Loucy (cell line): ENCODE measurements around the gene TIMM50.
"Not testable (repeated sequence)": the region's sequence is repeated elsewhere in the genome, so short reads cannot be mapped to it uniquely, and the experiment has no call there.

Experiments used
- H2AFZ ChIP-seq: fragments of 200-600 bp; sonication (generic); 2 replicates; pipeline ENCODE4 v1.6.0; 2016; ENCODE audit warnings: antibody characterized with exemption, mild to moderate bottlenecking, low read length, moderate library complexity
- H3F3A ChIP-seq: fragments of 200-600 bp; 2 replicates; pipeline ENCODE4 v1.6.0; 2016; ENCODE audit warnings: antibody characterized with exemption, low read depth, mild to moderate bottlenecking
- H3K27me3 ChIP-seq: fragments of 200-600 bp; sonication (generic); 2 replicates; pipeline ENCODE4 v1.6.1; 2014; ENCODE audit warnings: low read length, mild to moderate bottlenecking; ENCODE audit not compliant: insufficient read depth, poor library complexity, severe bottlenecking
- H3K36me3 ChIP-seq: fragments of 200-600 bp; sonication (generic); 2 replicates; pipeline ENCODE4 v1.6.1; 2016; ENCODE audit warnings: low read length; ENCODE audit not compliant: insufficient read depth
- H3K4me1 ChIP-seq: fragments of 200-600 bp; sonication (generic); 2 replicates; pipeline ENCODE4 v1.5.1; 2014; ENCODE audit warnings: low read length, mild to moderate bottlenecking; ENCODE audit not compliant: insufficient read depth, poor library complexity, severe bottlenecking
- H3K4me2 ChIP-seq: fragments of 200-600 bp; sonication (generic); 2 replicates; pipeline ENCODE4 v1.6.0; 2014; ENCODE audit warnings: antibody characterized with exemption, low read length, low read depth, mild to moderate bottlenecking; ENCODE audit not compliant: poor library complexity, severe bottlenecking
- H3K4me3 ChIP-seq: fragments of 200-600 bp; sonication (generic); 2 replicates; pipeline ENCODE4 v1.5.1; 2014; ENCODE audit warnings: low read length, mild to moderate bottlenecking, mixed read lengths; ENCODE audit not compliant: poor library complexity, severe bottlenecking
- H3K79me2 ChIP-seq: fragments of 200-600 bp; sonication (generic); 2 replicates; pipeline ENCODE4 v1.6.1; 2014; ENCODE audit warnings: low read length; ENCODE audit not compliant: insufficient read depth
- H3K9ac ChIP-seq: fragments of 200-600 bp; sonication (generic); 2 replicates; pipeline ENCODE4 v1.6.0; 2014; ENCODE audit warnings: mild to moderate bottlenecking, low read depth, low read length, moderate library complexity; ENCODE audit not compliant: poor library complexity, severe bottlenecking
- H3K9me2 ChIP-seq: fragments of 200-600 bp; sonication (generic); replicated peaks from 2 replicates; pipeline ENCODE4 v1.6.1; 2016; ENCODE audit warnings: low read depth, low read length, mixed read lengths
- H3K9me3 ChIP-seq: fragments of 200-600 bp; sonication (generic); 2 replicates; pipeline ENCODE4 v1.6.1; 2014; ENCODE audit warnings: mild to moderate bottlenecking, antibody characterized with exemption, low read length, low read depth; ENCODE audit not compliant: insufficient read depth
- H4K20me1 ChIP-seq: fragments of 200-600 bp; sonication (generic); 2 replicates; pipeline ENCODE4 v1.6.0; 2014; ENCODE audit warnings: antibody characterized with exemption, low read length, mild to moderate bottlenecking; ENCODE audit not compliant: insufficient read depth, poor library complexity, severe bottlenecking
- CTCF ChIP-seq: fragments of 200-600 bp; sonication (generic); conservative IDR thresholded peaks from 2 replicates; pipeline ENCODE4 v1.5.1; 2014; ENCODE audit warnings: mild to moderate bottlenecking, antibody characterized with exemption, low read length
- EZH2phosphoT487 ChIP-seq: fragments of 200-600 bp; IDR thresholded peaks from 2 replicates; pipeline ENCODE4 v1.6.1; 2018; ENCODE audit warnings: antibody characterized with exemption, mild to moderate bottlenecking, moderate library complexity, borderline replicate concordance

The TIMM50 gene

DNA sequence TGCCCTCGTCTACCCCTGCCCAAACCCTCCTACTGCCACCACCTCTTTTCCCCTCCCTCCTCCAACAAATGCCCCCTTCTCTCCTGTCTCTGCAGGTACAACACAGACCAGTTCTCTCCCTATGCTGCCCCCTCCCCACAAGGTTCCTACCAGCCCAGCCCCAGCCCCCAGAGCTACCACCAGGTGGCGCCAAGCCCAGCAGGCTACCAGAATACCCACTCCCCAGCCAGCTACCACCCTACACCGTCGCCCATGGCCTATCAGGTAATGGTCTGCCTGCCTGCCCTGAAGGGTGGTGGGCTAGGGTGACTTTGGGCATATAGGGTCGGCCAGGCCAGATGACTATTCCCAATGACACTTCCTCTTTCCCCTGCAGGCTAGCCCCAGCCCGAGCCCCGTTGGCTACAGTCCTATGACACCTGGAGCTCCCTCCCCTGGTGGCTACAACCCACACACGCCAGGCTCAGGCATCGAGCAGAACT is 6.5 kb upstream of the TIMM50 start:
- no peaks in the 10 kb centered on the region for H3K9me2 ChIP-seq
- no peak overlapping the region for H2AFZ ChIP-seq
- no peaks in the 10 kb centered on the region for H3K79me2 ChIP-seq
- no peak overlapping the region for H3K9ac ChIP-seq
- H3K9me3 ChIP-seq = no peaks in the 10 kb centered on the region
- peaks cover 72% of the 10 kb centered on the region; the same call in 1 of the 2 replicates for H3K36me3 ChIP-seq
- H3K4me1 ChIP-seq = no peaks in the 10 kb centered on the region
- H3K27me3 ChIP-seq = no peaks in the 10 kb centered on the region
- no peak overlapping the region for H3K4me3 ChIP-seq
- no peaks in the 10 kb centered on the region for H4K20me1 ChIP-seq
- no peak overlapping the region for H3K4me2 ChIP-seq
- H3F3A ChIP-seq = no peaks in the 10 kb centered on the region
- peak; percentile 81 for TF ChIP-seq CTCF
- TF ChIP-seq EZH2phosphoT487 = no peak

- H3K4me3 ChIP-seq = no peak overlapping the region
- H3K9me3 ChIP-seq = no peaks in the 10 kb centered on the region
- no peaks in the 10 kb centered on the region for H3F3A ChIP-seq
- peaks cover 57% of the 10 kb centered on the region; the same call in 1 of the 2 replicates for H3K36me3 ChIP-seq
- no peaks in the 10 kb centered on the region for H4K20me1 ChIP-seq
- H3K27me3 ChIP-seq = no peaks in the 10 kb centered on the region
- H3K9me2 ChIP-seq = no peaks in the 10 kb centered on the region
- no peak overlapping the region for H2AFZ ChIP-seq
- H3K4me1 ChIP-seq = no peaks in the 10 kb centered on the region
- H3K79me2 ChIP-seq = peaks cover 1% of the 10 kb centered on the region
- TF ChIP-seq CTCF (no peak), EZH2phosphoT487 (no peak)
- H3K9ac ChIP-seq = no peak overlapping the region
- no peak overlapping the region for H3K4me2 ChIP-seq
Observed at GRCh38 chr19:39475748-39476147, 4.9 kb upstream of the TIMM50 start.

GRCh38 chr19:39479319-39479801 is 1.3 kb upstream of the TIMM50 start:
- H3K4me3 ChIP-seq, H3K9ac ChIP-seq, H3F3A ChIP-seq, H3K9me3 ChIP-seq, H3K4me2 ChIP-seq, H3K27me3 ChIP-seq, H3K9me2 ChIP-seq, H3K4me1 ChIP-seq, H2AFZ ChIP-seq: not testable (repeated sequence)
- Histone ChIP-seq H3K36me3 (peaks cover 21% of the 10 kb centered on the region; the same call in 1 of the 2 replicates), H4K20me1 (peaks cover 11% of the 10 kb centered on the region), H3K79me2 (peaks cover 21% of the 10 kb centered on the region)

DNA sequence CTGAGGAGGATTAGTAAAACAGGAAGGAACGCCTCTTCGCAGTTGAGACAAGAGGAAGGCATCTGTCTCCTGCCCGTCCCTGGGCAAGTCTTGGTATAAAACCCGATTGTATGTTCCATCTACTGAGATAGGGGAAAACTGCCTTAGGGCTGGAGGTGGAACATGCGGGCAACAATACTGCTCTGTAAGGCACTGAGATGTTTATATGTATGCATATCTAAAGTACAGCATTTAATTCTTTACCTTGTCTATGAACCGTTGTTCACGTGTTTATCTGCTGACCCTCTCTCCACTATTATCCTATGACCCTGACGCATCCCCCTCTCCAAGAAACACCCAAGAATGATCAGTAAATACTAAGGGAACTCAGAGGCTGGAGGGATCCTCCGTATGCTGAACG is 722 bp upstream of the TIMM50 start:
- Histone ChIP-seq H3K9me2 (no peaks in the 10 kb centered on the region), H3F3A (no peaks in the 10 kb centered on the region), H3K4me2 (peak overlapping the region; percentile 99), H3K36me3 (peaks cover 16% of the 10 kb centered on the region; the same call in 1 of the 2 replicates), H3K4me1 (no peaks in the 10 kb centered on the region), H3K9ac (peak overlapping the region; percentile 92), H3K27me3 (no peaks in the 10 kb centered on the region), H3K9me3 (no peaks in the 10 kb centered on the region), H3K4me3 (peak overlapping the region; percentile 92), H2AFZ (peak overlapping the region; percentile 80), H3K79me2 (peaks cover 21% of the 10 kb centered on the region), H4K20me1 (peaks cover 11% of the 10 kb centered on the region)
- TF ChIP-seq CTCF = no peak
- TF ChIP-seq EZH2phosphoT487 = no peak
